HG03460 (cell line): ENCODE measurements around the gene CYP2A7.
"Not testable (repeated sequence)": the region's sequence is repeated elsewhere in the genome, so short reads cannot be mapped to it uniquely, and the experiment has no call there.

Experiments used
- ATAC-seq: cut with Tn5 transposase; IDR thresholded peaks from one replicate; pipeline ENCODE4 v1.9.1; 2021; ENCODE audit not compliant: unreplicated experiment

Gene CYP2A7

GRCh38 chr19:40843653-40844052, 38.4 kb downstream of the CYP2A7 start:
- ATAC-seq = not testable (repeated sequence)

- not testable (repeated sequence) for ATAC-seq
Observed at GRCh38 chr19:40842997-40843652, 38.9 kb downstream of the CYP2A7 start.

GRCh38 chr19:40842012-40842411, 40.0 kb downstream of the CYP2A7 start:
- not testable (repeated sequence) for ATAC-seq

- ATAC-seq = not testable (repeated sequence)
Observed at GRCh38 chr19:40838477-40838876, 43.6 kb downstream of the CYP2A7 start.

- ATAC-seq = no peak
Observed at GRCh38 chr19:40836754-40837429, 45.1 kb downstream of the CYP2A7 start.

- not testable (repeated sequence) for ATAC-seq
Observed at GRCh38 chr19:40833728-40834533, 48.1 kb downstream of the CYP2A7 start.

- ATAC-seq = not testable (repeated sequence)
Observed at GRCh38 chr19:40832431-40832790, 49.6 kb downstream of the CYP2A7 start.

- ATAC-seq = no peak
Observed at GRCh38 chr19:40831502-40832430, 50.3 kb downstream of the CYP2A7 start.

- not testable (repeated sequence) for ATAC-seq
Observed at GRCh38 chr19:40830741-40831140, 51.3 kb downstream of the CYP2A7 start.

GRCh38 chr19:40829205-40829604, 52.8 kb downstream of the CYP2A7 start:
- no peak for ATAC-seq

GRCh38 chr19:40827386-40828247, 54.4 kb downstream of the CYP2A7 start:
- ATAC-seq = no peak

- ATAC-seq = not testable (repeated sequence)
Observed at GRCh38 chr19:40826699-40827385, 55.2 kb downstream of the CYP2A7 start.

GRCh38 chr19:40826312-40826698, 55.7 kb downstream of the CYP2A7 start:
- ATAC-seq = not testable (repeated sequence)

- ATAC-seq = not testable (repeated sequence)
Observed at GRCh38 chr19:40825460-40826095, 56.5 kb downstream of the CYP2A7 start.
